ENCODE measurements around the gene CCDC196.
A peak's percentile ranks its signal among the peaks of the same experiment; 100 is the strongest.
"Not testable (repeated sequence)": the region's sequence is repeated elsewhere in the genome, so short reads cannot be mapped to it uniquely, and the experiment has no call there.

The CCDC196 gene

GRCh38 chr14:66498311-66498710 lies 12.1 kb downstream of the CCDC196 start:
- ChIA-PET POLR2A (interaction anchor here (1.4 to 1.8 kb wide), 2 partner anchors 9 to 10 kb away, joined by 5 to 16 read pairs; partner anchors contain the start of gene GPHN), CTCF (no interaction called here)
- TF ChIP-seq PKNOX1 (IDR thresholded peaks at IDR 0.05): no peak
- TF ChIP-seq LEF1 (IDR thresholded peaks at IDR 0.05; ENCODE audit: borderline replicate concordance): no peak
- TF ChIP-seq ZNF384 (IDR thresholded peaks at IDR 0.05): no peak
- TF ChIP-seq BHLHE40 (IDR thresholded peaks at IDR 0.05; ENCODE audit: borderline replicate concordance): no peak
- TF ChIP-seq FOXK2 (IDR thresholded peaks at IDR 0.05): no peak
- no peak for TF ChIP-seq HDGF (IDR thresholded peaks at IDR 0.05; ENCODE audit: borderline replicate concordance)
- TF ChIP-seq FOXA1 (IDR thresholded peaks at IDR 0.05): no peak
- no peak for TF ChIP-seq ELF4 (IDR thresholded peaks at IDR 0.05)
- TF ChIP-seq L3MBTL2 (conservative IDR thresholded peaks at IDR 0.05): no peak
- no peak for TF ChIP-seq FOXM1 (IDR thresholded peaks at IDR 0.05; ENCODE audit: borderline replicate concordance)
- TF ChIP-seq SP1 (IDR thresholded peaks at IDR 0.05): no peak
- no peak for TF ChIP-seq NFRKB (IDR thresholded peaks at IDR 0.05)
- no peak for TF ChIP-seq TARDBP (IDR thresholded peaks at IDR 0.05)
- TF ChIP-seq ARNT (IDR thresholded peaks at IDR 0.05): no peak
- TF ChIP-seq SUZ12 (IDR thresholded peaks at IDR 0.05): no peak
- no peak for TF ChIP-seq CTBP1 (IDR thresholded peaks at IDR 0.05; ENCODE audit: borderline replicate concordance)
- no peak for DNase-seq (ENCODE audit: extremely low spot score)

- CTCF ChIA-PET: no interaction called here
- no peak for TF ChIP-seq BHLHE40 (IDR thresholded peaks at IDR 0.05; ENCODE audit: borderline replicate concordance)
- no peak for TF ChIP-seq CTBP1 (IDR thresholded peaks at IDR 0.05; ENCODE audit: borderline replicate concordance)
- no peak for TF ChIP-seq NFRKB (IDR thresholded peaks at IDR 0.05)
- no peak for TF ChIP-seq HDGF (IDR thresholded peaks at IDR 0.05; ENCODE audit: borderline replicate concordance)
- TF ChIP-seq FOXM1 (IDR thresholded peaks at IDR 0.05; ENCODE audit: borderline replicate concordance): no peak
- TF ChIP-seq TARDBP (IDR thresholded peaks at IDR 0.05): no peak
- no peak for TF ChIP-seq PKNOX1 (IDR thresholded peaks at IDR 0.05)
- TF ChIP-seq SUZ12 (IDR thresholded peaks at IDR 0.05): no peak
- no peak for TF ChIP-seq ELF4 (IDR thresholded peaks at IDR 0.05)
- TF ChIP-seq FOXA1 (IDR thresholded peaks at IDR 0.05): no peak
- TF ChIP-seq ARNT (IDR thresholded peaks at IDR 0.05): no peak
- no peak for TF ChIP-seq LEF1 (IDR thresholded peaks at IDR 0.05; ENCODE audit: borderline replicate concordance)
- no peak for DNase-seq (ENCODE audit: extremely low spot score)
- POLR2A ChIA-PET: no interaction called here
Measured at GRCh38 chr14:66501592-66501991, 15.4 kb downstream of the CCDC196 start.

GRCh38 chr14:66502836-66503235 lies 16.7 kb downstream of the CCDC196 start:
- CTCF ChIA-PET; DNase-seq (ENCODE audit: extremely low spot score): not testable (repeated sequence)
- POLR2A ChIA-PET: interaction anchor here (0.5 kb wide), 1 partner anchor 449 kb away, joined by 3 read pairs; no protein-coding TSS in a partner anchor

GRCh38 chr14:66503532-66503931 lies 17.4 kb downstream of the CCDC196 start:
- POLR2A ChIA-PET: no interaction called here
- DNase-seq (ENCODE audit: extremely low spot score): no peak

GRCh38 chr14:66507181-66507721 lies 21.1 kb downstream of the CCDC196 start:
- no peak for DNase-seq (ENCODE audit: extremely low spot score)
- POLR2A ChIA-PET: interaction anchor here (0.6 to 2.5 kb wide), 13 partner anchors 8 to 739 kb away, joined by 3 to 16 read pairs (median 4); no protein-coding TSS in a partner anchor
- CTCF ChIA-PET: no interaction called here
- no peak for TF ChIP-seq CTBP1 (IDR thresholded peaks at IDR 0.05; ENCODE audit: borderline replicate concordance)
- TF ChIP-seq L3MBTL2 (conservative IDR thresholded peaks at IDR 0.05): peak; percentile 93

More at GRCh38 chr14:66503532-66503931, 17.4 kb downstream of the CCDC196 start:
- TF ChIP-seq SP1 (IDR thresholded peaks at IDR 0.05) (no peak), HDGF (IDR thresholded peaks at IDR 0.05; ENCODE audit: borderline replicate concordance) (no peak), TARDBP (IDR thresholded peaks at IDR 0.05) (no peak), LEF1 (IDR thresholded peaks at IDR 0.05; ENCODE audit: borderline replicate concordance) (no peak), PKNOX1 (IDR thresholded peaks at IDR 0.05) (no peak), FOXM1 (IDR thresholded peaks at IDR 0.05; ENCODE audit: borderline replicate concordance) (no peak), SUZ12 (IDR thresholded peaks at IDR 0.05) (no peak), L3MBTL2 (conservative IDR thresholded peaks at IDR 0.05) (no peak), FOXK2 (IDR thresholded peaks at IDR 0.05) (no peak), NFRKB (IDR thresholded peaks at IDR 0.05) (no peak), ARNT (IDR thresholded peaks at IDR 0.05) (no peak), ELF4 (IDR thresholded peaks at IDR 0.05) (no peak), ZNF384 (IDR thresholded peaks at IDR 0.05) (no peak), CTBP1 (IDR thresholded peaks at IDR 0.05; ENCODE audit: borderline replicate concordance) (no peak), BHLHE40 (IDR thresholded peaks at IDR 0.05; ENCODE audit: borderline replicate concordance) (no peak), FOXA1 (IDR thresholded peaks at IDR 0.05) (no peak)
- CTCF ChIA-PET: interaction anchor here (0.7 kb wide), 1 partner anchor 26 kb away, joined by 3 read pairs; no protein-coding TSS in a partner anchor

- no peak for TF ChIP-seq LEF1 (IDR thresholded peaks at IDR 0.05; ENCODE audit: borderline replicate concordance)
- no peak for TF ChIP-seq FOXK2 (IDR thresholded peaks at IDR 0.05)
- TF ChIP-seq ELF4 (IDR thresholded peaks at IDR 0.05): peak; percentile 28; the same call in 1 of the 2 replicates
- TF ChIP-seq L3MBTL2 (conservative IDR thresholded peaks at IDR 0.05): peak; percentile 86; the same call in 1 of the 2 replicates
- peak; percentile 87 for DNase-seq (ENCODE audit: extremely low spot score)
- POLR2A ChIA-PET: interaction anchor here (0.6 to 2.5 kb wide), 15 partner anchors 9 to 738 kb away, joined by 3 to 16 read pairs (median 4); no protein-coding TSS in a partner anchor
- CTCF ChIA-PET: no interaction called here
Measured at GRCh38 chr14:66507722-66508546, 21.8 kb downstream of the CCDC196 start, which contains the start of gene GPHN. TSS of gene GPHN (plus strand) at chr14:66508147.
